Mesendoderm (in vitro differentiated cells): Measurements from ENCODE around the gene ZNF491.

Experiments
- DNase-seq: peaks from one replicate; pipeline ENCODE4 v3.0.0; 2013
- H2AK5ac ChIP-seq: 2 replicates; pipeline ENCODE4 v1.6.1; 2013; ENCODE audit warnings: low read length, inconsistent platforms
- H2BK120ac ChIP-seq: 2 replicates; pipeline ENCODE4 v1.6.1; 2013; ENCODE audit warnings: low read depth, mild to moderate bottlenecking, low read length, moderate library complexity, mixed read lengths
- H2BK15ac ChIP-seq: replicated peaks from 2 replicates; pipeline ENCODE4 v1.6.1; 2013; ENCODE audit warnings: low read depth, mild to moderate bottlenecking, moderate library complexity
- H2BK5ac ChIP-seq: 2 replicates; pipeline ENCODE4 v1.6.1; 2013; ENCODE audit warnings: low read length, inconsistent platforms
- H3K18ac ChIP-seq: 2 replicates; pipeline ENCODE4 v1.6.1; 2013; ENCODE audit warnings: mild to moderate bottlenecking, low read length, mixed read lengths
- H3K23ac ChIP-seq: one replicate; pipeline ENCODE4 v1.6.1; 2013; ENCODE audit warnings: low read length
- H3K27ac ChIP-seq: 2 replicates; pipeline ENCODE4 v1.5.1; 2013; ENCODE audit warnings: low read depth, mild to moderate bottlenecking, inconsistent platforms, low read length, moderate library complexity
- H3K27me3 ChIP-seq: 2 replicates; pipeline ENCODE4 v1.6.1; 2013; ENCODE audit warnings: low read length, control low read depth, mild to moderate bottlenecking, inconsistent platforms; ENCODE audit not compliant: insufficient read depth, poor library complexity
- H3K36me3 ChIP-seq: 2 replicates; pipeline ENCODE4 v1.6.1; 2013; ENCODE audit warnings: low read length, inconsistent platforms; ENCODE audit not compliant: control insufficient read depth, insufficient read depth
- H3K4ac ChIP-seq: one replicate; pipeline ENCODE4 v1.6.1; 2013; ENCODE audit warnings: low read depth, mild to moderate bottlenecking, low read length, moderate library complexity
- H3K4me1 ChIP-seq: 2 replicates; pipeline ENCODE4 v1.6.1; 2013; ENCODE audit warnings: low read depth, low read length, inconsistent platforms; ENCODE audit not compliant: control insufficient read depth
- H3K4me2 ChIP-seq: 2 replicates; pipeline ENCODE4 v1.6.1; 2013; ENCODE audit warnings: low read length
- H3K4me3 ChIP-seq: 2 replicates; pipeline ENCODE4 v1.5.1; 2013; ENCODE audit warnings: mild to moderate bottlenecking, low read length
- H3K56ac ChIP-seq: one replicate; pipeline ENCODE4 v1.6.1; 2013; ENCODE audit warnings: low read length
- H3K79me1 ChIP-seq: 2 replicates; pipeline ENCODE4 v1.6.1; 2013; ENCODE audit warnings: low read length, inconsistent platforms
- H3K79me2 ChIP-seq: 2 replicates; pipeline ENCODE4 v1.6.1; 2013; ENCODE audit warnings: mild to moderate bottlenecking, low read length; ENCODE audit not compliant: control insufficient read depth, insufficient read depth
- H3K9ac ChIP-seq: 2 replicates; pipeline ENCODE4 v1.6.1; 2013; ENCODE audit warnings: low read length, inconsistent platforms
- H4K5ac ChIP-seq: one replicate; pipeline ENCODE4 v1.6.1; 2013; ENCODE audit warnings: low read length
- H4K8ac ChIP-seq: one replicate; pipeline ENCODE4 v1.6.1; 2013; ENCODE audit warnings: low read depth, mild to moderate bottlenecking, control low read depth, low read length, moderate library complexity
- WGBS: extraction: QIAGEN DNeasy Blood & Tissue Kit; methylation state at CpG from one replicate; pipeline ENCODE4 v1.1.7; 2013; ENCODE audit warnings: low lambda C conversion rate, missing lambda C conversion rate; ENCODE audit not compliant: insufficient coverage; ENCODE audit errors: extremely low coverage; 5-methylcytosine and 5-hydroxymethylcytosine counted together

The ZNF491 gene

DNA sequence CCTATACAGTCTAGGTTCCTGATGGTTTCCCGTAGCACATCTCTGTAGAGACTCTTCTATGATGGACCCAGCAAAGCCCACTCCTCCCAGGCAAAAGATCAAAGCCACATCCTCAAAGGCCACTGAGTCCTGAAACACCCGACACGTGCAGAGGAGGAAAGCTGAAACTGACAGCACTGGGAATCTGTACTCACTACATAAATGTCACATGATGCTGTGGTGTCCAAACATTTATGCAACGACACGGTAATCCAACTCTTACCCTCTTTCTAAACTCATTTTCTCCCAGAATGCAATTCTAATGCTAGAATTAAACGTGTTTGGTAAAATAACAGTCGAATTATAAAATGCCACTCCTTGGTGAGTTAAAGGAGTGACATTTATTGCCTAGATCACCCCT lies 38.5 kb upstream of the ZNF491 start:
- Histone ChIP-seq H3K4me3 (no peak overlapping the region), H3K56ac (no peak overlapping the region), H4K5ac (no peak overlapping the region), H3K9ac (no peak overlapping the region), H3K4me1 (no peaks in the 10 kb centered on the region), H3K23ac (no peak overlapping the region), H3K79me2 (no peaks in the 10 kb centered on the region), H2BK5ac (no peak overlapping the region), H3K18ac (no peak overlapping the region), H3K79me1 (no peaks in the 10 kb centered on the region), H2AK5ac (no peak overlapping the region), H3K27ac (no peak overlapping the region), H3K36me3 (no peaks in the 10 kb centered on the region), H3K4ac (no peak overlapping the region), H2BK15ac (no peak overlapping the region), H2BK120ac (no peak overlapping the region), H4K8ac (no peak overlapping the region), H3K4me2 (no peak overlapping the region), H3K27me3 (no peaks in the 10 kb centered on the region)
- DNase-seq: no peak
- WGBS: no CpG with 5 or more reads among the region's 7 CpGs

DNA sequence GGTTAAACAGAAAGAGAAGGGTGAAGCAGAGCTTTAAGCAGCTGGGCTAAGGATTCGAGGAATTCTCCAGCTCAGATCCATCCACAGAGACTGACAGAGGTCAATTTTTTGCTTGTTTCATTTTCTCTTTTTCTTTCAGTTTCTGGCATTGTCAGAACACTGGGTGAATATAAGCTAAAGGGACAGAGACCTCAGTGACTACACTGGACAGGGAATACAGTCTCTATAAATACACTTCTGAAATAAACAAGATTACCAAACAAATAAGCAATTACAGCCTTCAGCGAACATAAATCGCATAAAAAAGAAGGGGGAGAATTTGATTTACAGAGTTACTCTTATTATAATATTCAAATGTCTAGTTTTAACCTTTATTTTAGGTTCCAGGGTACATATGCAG lies 35.2 kb upstream of the ZNF491 start:
- no peak overlapping the region for H4K8ac ChIP-seq
- no peak overlapping the region for H3K23ac ChIP-seq
- no peaks in the 10 kb centered on the region for H3K79me1 ChIP-seq
- no peak overlapping the region for H2AK5ac ChIP-seq
- H3K56ac ChIP-seq: no peak overlapping the region
- peaks cover 2% of the 10 kb centered on the region for H3K27me3 ChIP-seq
- no peak overlapping the region for H3K9ac ChIP-seq
- H2BK5ac ChIP-seq: no peak overlapping the region
- no peaks in the 10 kb centered on the region for H3K36me3 ChIP-seq
- no peak overlapping the region for H4K5ac ChIP-seq
- H3K4me2 ChIP-seq: no peak overlapping the region
- H2BK15ac ChIP-seq: no peak overlapping the region
- no peak overlapping the region for H3K27ac ChIP-seq
- H3K18ac ChIP-seq: no peak overlapping the region
- no peak overlapping the region for H3K4me3 ChIP-seq
- no peaks in the 10 kb centered on the region for H3K4me1 ChIP-seq
- DNase-seq: no peak
- no peaks in the 10 kb centered on the region for H3K79me2 ChIP-seq
- H2BK120ac ChIP-seq: no peak overlapping the region
- no CpG with 5 or more reads among the region's 3 CpGs for WGBS
- no peak overlapping the region for H3K4ac ChIP-seq

DNA sequence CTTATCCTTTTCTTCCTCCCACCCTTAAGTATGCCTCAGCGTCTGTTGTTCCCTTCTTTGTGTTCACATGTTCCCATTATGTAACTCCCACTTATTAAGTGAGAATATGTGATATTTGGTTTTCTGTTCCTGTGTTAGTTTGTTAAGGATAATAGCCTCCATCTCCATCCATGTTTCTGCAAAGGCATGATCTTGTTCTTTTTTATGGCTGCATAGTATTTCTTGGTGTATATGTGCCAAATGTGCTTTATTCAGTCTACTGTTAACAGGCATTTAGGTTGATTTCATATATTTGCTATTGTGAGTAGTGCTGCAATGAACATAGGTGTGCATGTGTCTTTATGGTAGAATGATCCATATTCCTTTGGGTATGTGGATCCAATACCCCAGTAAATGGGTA lies 34.7 kb upstream of the ZNF491 start:
- Histone ChIP-seq H2BK5ac (no peak overlapping the region), H3K4me2 (no peak overlapping the region), H2AK5ac (no peak overlapping the region), H3K79me1 (no peaks in the 10 kb centered on the region), H3K4me1 (no peaks in the 10 kb centered on the region), H3K36me3 (no peaks in the 10 kb centered on the region), H3K9ac (no peak overlapping the region), H3K56ac (no peak overlapping the region), H4K5ac (no peak overlapping the region), H3K4ac (no peak overlapping the region), H3K79me2 (no peaks in the 10 kb centered on the region), H4K8ac (no peak overlapping the region), H2BK15ac (no peak overlapping the region), H3K18ac (no peak overlapping the region), H3K27me3 (peaks cover 2% of the 10 kb centered on the region), H3K23ac (no peak overlapping the region), H3K4me3 (no peak overlapping the region), H2BK120ac (no peak overlapping the region), H3K27ac (no peak overlapping the region)
- WGBS: no CpG with 5 or more reads among the region's 1 CpG
- no peak for DNase-seq

DNA sequence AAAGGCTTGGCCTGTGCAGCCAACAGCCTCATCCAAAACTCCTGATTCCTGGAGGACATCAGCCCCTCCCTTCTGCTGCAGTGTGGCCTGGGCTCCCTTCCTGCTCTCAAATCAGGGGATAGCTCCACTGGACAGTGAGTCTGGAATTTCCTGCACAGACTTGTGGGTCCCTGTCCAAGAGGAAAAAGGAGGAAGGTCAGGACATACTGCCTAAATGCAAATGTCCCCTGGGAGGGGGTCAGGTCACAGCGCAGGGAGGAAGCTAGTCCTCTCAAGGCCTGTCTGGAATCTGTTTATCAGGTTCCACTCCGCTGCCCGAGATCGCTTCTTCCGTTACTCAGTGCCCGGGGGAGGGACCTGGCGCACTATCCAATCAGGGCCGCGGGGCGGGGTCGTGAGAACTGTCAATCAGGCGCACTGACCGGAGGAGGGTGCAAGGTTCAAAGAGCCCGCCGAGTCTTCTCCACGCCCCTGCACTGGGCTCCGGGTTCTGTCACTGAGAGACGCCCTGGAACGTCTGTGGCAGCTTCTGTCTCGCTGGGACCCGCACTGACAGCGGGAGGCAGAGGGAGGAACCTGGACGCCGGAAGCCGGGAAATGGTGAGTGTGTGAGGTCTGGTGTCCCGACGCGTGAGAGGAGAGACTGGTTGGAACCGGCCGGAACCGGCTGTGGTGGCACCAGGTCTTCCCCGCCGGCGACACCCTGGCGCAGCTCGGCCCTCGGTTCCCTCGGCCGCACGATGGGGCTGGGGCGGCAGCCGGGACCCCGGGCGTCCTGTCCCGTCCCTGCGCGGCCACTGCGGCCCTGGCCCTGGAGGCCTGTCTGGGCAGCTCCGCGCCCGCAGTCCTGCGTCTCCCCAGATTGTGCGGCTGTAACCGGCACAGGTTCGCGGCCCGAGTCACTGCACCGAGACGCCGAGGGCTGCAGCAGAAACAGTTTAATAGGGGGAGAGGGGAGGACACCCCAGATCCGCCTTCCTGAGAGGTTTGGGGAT lies 31.4 kb upstream of the ZNF491 start, which contains the start of gene ZNF441:
Gene ZNF441 (plus strand): TSS at position 404 of the 995 bp plus-strand sequence. CDS start 194 bp downstream, at position 598.
- Histone ChIP-seq H3K18ac (no peak within 1 kb of the TSS), H3K23ac (no peak within 1 kb of the TSS), H3K4me3 (peak within 1 kb of the TSS; percentile 46), H3K4me2 (peak within 1 kb of the TSS; percentile 61), H2BK120ac (no peak within 1 kb of the TSS), H3K4ac (no peak within 1 kb of the TSS), H3K27me3 (peaks cover 2% of the 10 kb centered on the region), H4K5ac (no peak within 1 kb of the TSS), H4K8ac (no peak within 1 kb of the TSS), H3K36me3 (no peaks in the 10 kb centered on the region), H3K9ac (peak within 1 kb of the TSS; percentile 57), H3K27ac (no peak within 1 kb of the TSS), H2BK5ac (no peak within 1 kb of the TSS), H3K56ac (peak within 1 kb of the TSS; percentile 79), H3K4me1 (no peaks in the 10 kb centered on the region), H3K79me2 (no peaks in the 10 kb centered on the region), H3K79me1 (no peaks in the 10 kb centered on the region), H2AK5ac (no peak within 1 kb of the TSS), H2BK15ac (no peak within 1 kb of the TSS)
- peak; percentile 96 for DNase-seq
- no CpG with 5 or more reads among the region's 61 CpGs for WGBS

DNA sequence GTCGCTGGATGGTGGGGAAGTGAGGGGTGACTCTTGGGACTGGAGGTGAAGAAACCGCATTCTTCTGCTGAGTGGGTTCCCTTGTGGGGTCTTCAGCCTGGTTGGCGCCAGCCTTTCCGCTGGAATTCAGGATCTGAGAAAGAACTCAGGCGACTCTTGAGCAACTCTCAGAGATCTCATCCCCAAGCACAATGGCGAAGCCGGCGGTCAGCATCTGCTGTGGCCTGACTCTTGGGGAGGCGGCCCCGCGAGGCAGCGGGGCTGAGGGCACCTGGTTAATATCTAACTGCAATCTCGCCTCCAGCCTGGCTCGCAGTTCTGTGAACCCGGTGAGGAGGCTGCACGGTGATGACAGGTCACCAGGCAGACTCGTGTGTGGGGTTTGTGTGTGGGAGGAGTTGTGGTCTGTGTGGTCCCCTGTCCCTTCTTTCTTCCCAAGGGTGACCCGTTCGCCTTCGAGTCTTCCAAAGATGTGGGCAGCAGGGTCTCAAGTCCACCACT lies 30.6 kb upstream of the ZNF491 start:
- Histone ChIP-seq H3K56ac (peak overlapping the region; percentile 79), H3K79me2 (no peaks in the 10 kb centered on the region), H3K27me3 (peaks cover 2% of the 10 kb centered on the region), H3K4ac (no peak overlapping the region), H4K8ac (no peak overlapping the region), H2BK5ac (no peak overlapping the region), H3K36me3 (no peaks in the 10 kb centered on the region), H2BK15ac (no peak overlapping the region), H3K4me1 (no peaks in the 10 kb centered on the region), H2AK5ac (no peak overlapping the region), H3K79me1 (no peaks in the 10 kb centered on the region), H3K9ac (peak overlapping the region; percentile 34), H3K18ac (no peak overlapping the region), H3K27ac (no peak overlapping the region), H2BK120ac (no peak overlapping the region), H3K4me3 (no peak overlapping the region), H3K4me2 (no peak overlapping the region), H3K23ac (no peak overlapping the region), H4K5ac (no peak overlapping the region)
- WGBS: no CpG with 5 or more reads among the region's 20 CpGs
- peak; percentile 6 for DNase-seq
